ENCODE measurements around the gene SLC19A1.

The SLC19A1 gene

GRCh38 chr21:45480701-45481500 lies 61.3 kb downstream of the SLC19A1 start:
- Histone ChIP-seq H3K4me3 (replicated peaks; ENCODE audit: insufficient read depth, low read length) (no peak overlapping the region), H3K27me3 (ENCODE audit: insufficient read depth, poor library complexity, severe bottlenecking) (no peaks in the 10 kb centered on the region), H3K27ac (replicated peaks) (no peak overlapping the region)
- no peak for TF ChIP-seq POLR2AphosphoS5 (IDR thresholded peaks at IDR 0.05; ENCODE audit: low read depth)
- DNase-seq (ENCODE audit: low read depth in 1 of 2, low spot score in 1 of 2) = no peak

- Histone ChIP-seq H3K27ac (replicated peaks) (no peak overlapping the region), H3K4me3 (replicated peaks; ENCODE audit: insufficient read depth, low read length) (no peak overlapping the region), H3K27me3 (ENCODE audit: insufficient read depth, poor library complexity, severe bottlenecking) (no peaks in the 10 kb centered on the region)
- TF ChIP-seq POLR2AphosphoS5 (IDR thresholded peaks at IDR 0.05; ENCODE audit: low read depth) (no peak), GABPA (IDR thresholded peaks at IDR 0.05; ENCODE audit: low read depth) (no peak), SPI1 (IDR thresholded peaks at IDR 0.05; ENCODE audit: borderline replicate concordance, low read depth) (no peak), CTCF (IDR thresholded peaks at IDR 0.05; ENCODE audit: insufficient read depth, low read length) (no peak), REST (IDR thresholded peaks at IDR 0.05; ENCODE audit: insufficient replicate concordance, low read depth) (no peak)
- no peak for DNase-seq (ENCODE audit: low read depth in 1 of 2, low spot score in 1 of 2)
Measured at GRCh38 chr21:45479691-45480675, 62.3 kb downstream of the SLC19A1 start.

- no peak for DNase-seq (ENCODE audit: low read depth in 1 of 2, low spot score in 1 of 2)
- no peak overlapping the region for H3K4me3 ChIP-seq (replicated peaks; ENCODE audit: insufficient read depth, low read length)
- no peaks in the 10 kb centered on the region for H3K27me3 ChIP-seq (ENCODE audit: insufficient read depth, poor library complexity, severe bottlenecking)
- peak overlapping the region; percentile 92 for H3K27ac ChIP-seq (replicated peaks)
- TF ChIP-seq GABPA (IDR thresholded peaks at IDR 0.05; ENCODE audit: low read depth) = no peak
- TF ChIP-seq CTCF (IDR thresholded peaks at IDR 0.05; ENCODE audit: insufficient read depth, low read length) = no peak
Measured at GRCh38 chr21:45478816-45479669, 63.2 kb downstream of the SLC19A1 start.

GRCh38 chr21:45478115-45478801 lies 64.0 kb downstream of the SLC19A1 start:
- peak; percentile 85 to 94 for DNase-seq (ENCODE audit: low read depth in 1 of 2, low spot score in 1 of 2)
- TF ChIP-seq POLR2AphosphoS5 (IDR thresholded peaks at IDR 0.05; ENCODE audit: low read depth) (no peak), CTCF (IDR thresholded peaks at IDR 0.05; ENCODE audit: insufficient read depth, low read length) (peak; percentile 60), SPI1 (IDR thresholded peaks at IDR 0.05; ENCODE audit: borderline replicate concordance, low read depth) (peak; percentile 89)
- H3K4me3 ChIP-seq (replicated peaks; ENCODE audit: insufficient read depth, low read length) = no peak overlapping the region
- H3K27ac ChIP-seq (replicated peaks) = peak overlapping the region; percentile 92
- H3K27me3 ChIP-seq (ENCODE audit: insufficient read depth, poor library complexity, severe bottlenecking) = no peaks in the 10 kb centered on the region

Data from HL-60 (cell line).